Femur (tissue), 1 donor: ENCODE data around the gene CLEC1A.

Source experiments
- DNase-seq: peaks from one replicate; pipeline ENCODE4 v3.0.0-alpha.2; 2017

CLEC1A gene

DNA sequence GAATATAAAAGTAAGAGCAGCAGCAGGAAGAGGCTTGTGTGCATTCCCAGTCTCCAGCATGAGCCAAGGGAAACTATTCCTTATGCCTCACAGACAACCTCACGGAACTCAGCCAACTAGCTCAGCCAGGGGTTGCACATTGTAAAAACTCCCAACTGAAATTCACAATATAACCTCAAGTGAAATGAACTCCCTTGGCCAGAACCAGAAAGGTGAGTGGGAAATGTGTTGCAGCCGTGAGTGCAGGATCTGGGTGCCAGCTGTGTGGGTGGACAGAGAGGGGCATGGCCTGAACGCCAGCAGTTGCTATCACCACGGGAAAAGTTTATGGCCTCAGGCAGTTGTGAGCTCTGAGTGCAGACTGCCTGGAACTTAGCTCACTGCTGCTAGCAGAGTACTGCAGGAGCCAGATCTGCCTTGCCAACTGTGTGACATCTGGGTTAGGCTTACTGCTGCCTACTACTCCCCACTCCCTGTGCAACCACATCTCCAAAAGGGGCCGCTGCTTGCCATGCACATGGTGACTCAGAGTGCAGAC is 2.3 kb upstream of the CLEC1A start:
- peak; percentile 83 for DNase-seq

DNA sequence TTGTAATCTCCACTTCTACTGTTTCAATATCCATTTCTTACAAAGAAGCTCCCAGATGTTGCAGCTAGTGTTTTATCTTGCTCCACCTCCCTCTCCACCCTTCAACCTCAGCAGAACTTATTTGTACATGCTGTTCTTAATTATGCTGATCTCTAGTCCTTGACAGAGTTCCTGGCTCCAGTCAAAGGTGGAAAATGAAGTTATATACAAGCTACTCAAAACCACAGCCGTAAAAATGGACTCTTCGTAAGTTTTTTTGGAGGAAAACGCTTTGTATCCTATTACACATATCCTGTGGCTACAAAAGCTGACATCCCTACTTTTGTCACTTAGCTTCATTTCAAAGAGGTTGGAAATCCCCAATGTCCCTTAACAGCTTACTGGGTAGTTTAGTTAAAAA is 1.3 kb downstream of the CLEC1A start:
- DNase-seq, result no peak

DNA sequence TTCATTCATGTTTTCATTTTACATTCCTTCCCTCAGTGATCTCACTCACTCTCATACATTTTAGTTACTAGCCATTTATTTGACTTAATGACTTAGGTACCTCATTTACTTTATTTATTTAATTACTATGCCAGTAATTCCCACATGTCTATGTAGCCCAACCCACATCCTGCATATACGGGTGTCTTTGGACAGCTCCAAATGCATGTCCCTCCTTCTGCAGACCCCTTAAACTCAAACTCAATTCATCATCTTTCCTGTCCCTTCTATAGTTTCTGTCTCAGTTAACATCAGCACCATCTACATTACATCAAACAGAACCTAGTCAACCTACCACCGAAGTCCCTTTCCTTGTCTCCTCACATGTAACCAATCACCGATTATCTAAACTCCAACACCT is 2.8 kb downstream of the CLEC1A start:
- no peak for DNase-seq

DNA sequence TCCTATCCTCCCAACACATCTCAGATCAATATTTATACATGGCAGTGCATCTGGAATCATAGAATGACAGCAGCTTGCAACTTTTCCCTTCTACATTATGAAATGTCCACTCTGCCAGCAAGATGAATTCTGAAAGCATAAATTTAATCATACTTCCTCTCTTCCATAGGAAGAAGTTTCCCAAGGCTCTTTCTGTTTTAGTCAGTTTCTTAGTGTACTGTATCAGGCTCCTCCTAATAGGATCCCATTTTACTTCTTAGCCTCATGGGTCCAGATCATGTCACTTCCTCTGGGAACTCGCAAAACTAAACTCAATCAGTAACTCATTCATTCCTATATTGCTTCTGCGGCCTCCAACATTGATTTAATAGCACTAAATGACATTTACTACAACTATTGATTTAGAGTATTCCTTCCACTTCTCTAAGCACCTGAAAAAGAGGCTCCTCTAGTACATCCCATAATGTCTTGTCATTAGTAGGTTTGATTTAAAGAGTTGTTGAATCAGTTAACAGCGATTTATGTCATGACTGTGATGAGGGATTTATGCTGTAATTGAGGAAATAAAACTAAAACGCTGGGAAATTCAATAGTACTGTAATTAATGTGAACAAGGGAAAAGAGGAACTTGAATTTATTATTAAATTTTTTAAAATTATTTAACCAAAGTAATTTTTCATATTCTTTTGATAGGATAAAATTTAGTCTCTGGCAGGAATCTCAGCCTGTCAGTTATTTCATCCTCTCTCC is 4.0 kb downstream of the CLEC1A start:
- no peak for DNase-seq

DNA sequence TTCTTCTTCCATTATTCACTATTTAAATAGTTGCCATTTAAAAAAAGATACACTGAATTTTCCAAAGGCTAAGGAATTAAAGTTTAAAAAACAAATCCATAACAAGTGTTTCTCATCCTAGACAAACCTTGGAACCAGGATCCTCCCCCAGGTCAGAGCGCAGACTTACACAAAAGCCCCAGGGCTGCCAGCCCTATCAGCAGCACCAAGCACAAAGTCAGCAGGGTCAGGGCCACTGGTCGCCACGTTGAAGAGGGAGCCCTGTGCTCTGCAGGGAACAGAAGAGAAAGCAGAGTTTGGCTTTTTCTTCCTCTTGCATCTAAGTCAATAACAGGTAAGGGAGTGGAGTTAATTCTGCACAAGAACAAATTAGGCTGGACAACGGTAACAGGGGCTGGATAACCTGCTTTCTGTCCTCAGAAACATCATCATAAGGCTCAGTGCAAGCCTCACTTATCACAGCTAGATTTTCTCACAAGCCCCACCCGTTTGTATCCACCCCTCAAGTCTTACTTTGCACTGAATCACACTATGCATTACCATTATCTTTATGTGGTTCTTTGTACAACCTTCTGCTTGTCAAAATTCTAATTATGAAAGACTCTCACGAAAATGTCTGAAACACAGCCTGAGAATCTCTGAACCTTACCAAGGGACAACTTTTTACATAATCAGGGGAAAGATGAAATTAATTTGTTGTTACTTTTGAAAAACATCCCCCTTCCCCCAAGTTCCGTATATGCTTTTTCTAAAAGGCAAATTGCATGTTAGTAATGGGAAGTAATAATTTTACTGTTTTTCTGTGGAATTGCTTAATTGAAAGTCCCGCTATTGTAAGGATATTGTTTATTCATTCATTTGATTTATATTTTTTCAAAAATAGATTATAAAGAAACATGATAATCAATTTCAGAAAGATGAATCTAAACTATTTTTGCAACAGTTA is 9.6 kb downstream of the CLEC1A start:
- no peak for DNase-seq

- DNase-seq, result no peak
Measured at GRCh38 chr12:10088031-10088430, 10.8 kb downstream of the CLEC1A start.

DNA sequence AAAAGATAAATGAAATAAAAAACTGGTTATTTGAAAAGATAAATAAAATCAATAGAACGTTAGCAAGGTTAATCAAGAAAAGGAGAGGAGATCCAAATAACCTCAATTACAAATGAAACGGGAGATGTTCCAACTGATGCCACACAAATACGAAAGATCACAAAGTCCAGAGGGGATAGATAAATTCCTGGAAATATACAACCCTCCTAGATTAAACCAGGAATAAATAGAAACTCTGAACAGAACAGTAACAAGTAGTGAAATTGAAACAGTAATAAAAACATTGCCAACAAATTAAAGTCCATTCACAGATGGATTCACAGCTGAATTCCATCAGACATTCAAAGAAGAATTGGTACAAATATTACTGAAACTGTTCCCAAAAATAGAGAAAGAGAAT is 12.4 kb downstream of the CLEC1A start:
- DNase-seq, result no peak

- DNase-seq, result no peak
Measured at GRCh38 chr12:10084733-10085132, 14.1 kb downstream of the CLEC1A start.

GRCh38 chr12:10082117-10082874 is 16.5 kb downstream of the CLEC1A start:
- DNase-seq, result no peak

DNA sequence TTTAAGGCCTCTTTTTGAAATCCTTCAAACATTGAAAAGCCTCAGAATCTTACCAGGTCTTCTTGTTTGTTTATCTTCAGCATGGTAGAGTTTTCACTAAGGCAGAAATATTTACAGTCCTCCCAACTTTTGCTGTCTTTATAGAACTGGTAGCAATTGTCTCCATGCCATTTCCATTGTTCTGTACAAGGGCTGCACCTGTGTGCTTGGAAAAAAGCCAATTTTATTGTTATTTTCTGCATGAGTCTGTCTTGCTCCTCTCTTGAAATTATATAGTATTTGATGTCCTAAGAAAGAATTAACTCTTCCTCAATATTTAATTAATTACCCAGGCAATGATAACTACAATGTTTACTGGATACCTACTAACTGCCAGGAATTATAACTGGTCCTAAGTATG is 23.3 kb downstream of the CLEC1A start:
- DNase-seq, result no peak

DNA sequence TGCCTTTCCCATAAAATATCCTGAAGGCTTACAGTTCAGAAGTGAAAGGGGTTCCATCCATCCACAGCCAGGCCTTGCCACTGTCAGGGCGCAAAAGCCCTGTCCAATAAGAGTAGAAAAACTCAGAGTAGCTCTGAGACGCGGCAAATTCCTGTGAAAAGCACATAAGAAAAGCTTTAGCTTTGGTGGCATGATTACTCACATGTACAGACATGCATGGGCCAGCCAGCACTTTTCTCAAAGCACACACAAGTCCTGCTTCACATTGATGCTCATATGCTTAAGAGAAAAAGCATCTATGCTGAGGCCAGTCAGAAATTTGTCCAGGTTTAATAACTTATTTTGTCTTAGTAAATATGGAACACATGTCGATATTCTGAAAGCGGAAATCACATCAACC is 25.5 kb downstream of the CLEC1A start:
- DNase-seq, result no peak

DNA sequence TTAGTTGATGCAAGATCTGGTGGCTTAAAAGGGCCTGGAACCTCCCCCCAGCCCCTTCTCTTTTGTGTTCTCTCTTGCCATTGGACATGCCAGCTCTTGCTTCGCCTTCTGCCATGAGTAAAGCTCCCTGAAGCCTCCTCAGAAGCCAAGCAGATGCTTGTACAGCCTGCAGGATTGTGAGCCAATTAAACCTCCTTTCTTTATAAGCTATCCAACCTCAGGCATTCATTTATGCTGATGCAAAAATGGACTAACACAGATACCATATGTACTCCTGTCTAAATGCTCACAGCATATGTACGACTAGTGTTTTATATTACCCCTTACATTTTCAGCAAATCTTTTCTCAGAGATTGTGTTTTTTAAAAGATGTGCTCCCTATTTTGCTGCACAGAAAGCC is 26.7 kb downstream of the CLEC1A start:
- no peak for DNase-seq

- no peak for DNase-seq
Measured at GRCh38 chr12:10070380-10070779, 28.4 kb downstream of the CLEC1A start.

- no peak for DNase-seq
Measured at GRCh38 chr12:10069976-10070375, 28.8 kb downstream of the CLEC1A start.

- DNase-seq, result no peak
Measured at GRCh38 chr12:10069099-10069498, 29.7 kb downstream of the CLEC1A start.

GRCh38 chr12:10068644-10069043 is 30.1 kb downstream of the CLEC1A start:
- no peak for DNase-seq

DNA sequence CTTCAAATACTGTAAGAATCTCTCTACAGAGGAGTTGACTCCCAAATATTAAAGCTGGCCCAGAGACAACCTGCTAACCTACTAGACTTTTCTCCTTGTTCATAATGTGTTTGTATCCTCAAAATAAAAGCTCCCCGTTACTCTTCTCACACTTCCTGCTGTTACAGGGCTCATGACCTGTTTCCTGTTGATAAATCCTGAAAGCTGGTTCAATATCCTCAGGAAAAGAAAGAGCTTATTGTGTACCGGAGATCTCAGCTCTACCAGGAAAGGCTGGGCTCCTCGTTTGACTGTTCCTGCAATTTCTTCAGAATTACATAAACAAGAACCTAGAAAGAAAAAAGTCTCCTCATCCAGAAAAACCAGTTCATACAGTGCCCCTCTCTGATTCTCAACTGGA is 30.8 kb downstream of the CLEC1A start:
- no peak for DNase-seq

DNA sequence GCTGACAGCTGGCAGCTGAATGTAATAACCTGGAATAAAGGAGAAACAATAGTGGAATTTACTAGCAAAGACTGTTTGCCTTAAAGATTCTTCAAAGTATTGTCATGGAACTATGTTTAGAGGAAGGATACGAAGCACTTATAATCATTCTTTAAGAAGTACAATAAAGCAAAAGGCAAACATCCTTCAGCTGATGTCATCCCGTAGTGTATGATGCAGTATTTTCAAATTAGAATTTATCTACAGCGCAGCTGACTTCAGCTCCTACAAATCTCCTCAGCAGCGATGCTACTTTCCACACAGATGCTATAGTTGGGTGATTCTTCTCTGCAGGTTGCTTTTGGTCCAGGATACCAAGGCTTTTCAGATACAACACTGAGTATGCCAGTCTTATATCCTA is 31.5 kb downstream of the CLEC1A start:
- no peak for DNase-seq

DNA sequence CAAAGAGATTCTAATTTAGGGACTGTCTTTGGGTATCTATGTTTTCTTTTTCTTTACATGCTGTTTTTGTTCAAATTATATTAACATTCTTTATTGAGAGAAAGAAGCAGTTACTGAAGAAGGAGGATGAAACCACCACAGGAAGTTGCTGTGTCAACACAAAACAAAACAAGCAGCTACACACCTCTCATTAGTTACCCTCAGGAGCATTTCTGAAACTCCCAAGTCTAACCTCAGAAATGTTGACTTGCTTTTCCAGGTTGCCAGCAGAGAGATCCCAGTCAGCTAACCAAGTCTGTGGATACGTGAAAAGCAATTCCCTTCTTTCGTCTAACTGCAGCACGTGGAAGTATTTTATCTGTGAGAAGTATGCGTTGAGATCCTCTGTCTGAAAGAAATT is 33.5 kb downstream of the CLEC1A start:
- DNase-seq, result no peak

- DNase-seq, result no peak
Measured at GRCh38 chr12:10058387-10058786, 40.4 kb downstream of the CLEC1A start.

DNA sequence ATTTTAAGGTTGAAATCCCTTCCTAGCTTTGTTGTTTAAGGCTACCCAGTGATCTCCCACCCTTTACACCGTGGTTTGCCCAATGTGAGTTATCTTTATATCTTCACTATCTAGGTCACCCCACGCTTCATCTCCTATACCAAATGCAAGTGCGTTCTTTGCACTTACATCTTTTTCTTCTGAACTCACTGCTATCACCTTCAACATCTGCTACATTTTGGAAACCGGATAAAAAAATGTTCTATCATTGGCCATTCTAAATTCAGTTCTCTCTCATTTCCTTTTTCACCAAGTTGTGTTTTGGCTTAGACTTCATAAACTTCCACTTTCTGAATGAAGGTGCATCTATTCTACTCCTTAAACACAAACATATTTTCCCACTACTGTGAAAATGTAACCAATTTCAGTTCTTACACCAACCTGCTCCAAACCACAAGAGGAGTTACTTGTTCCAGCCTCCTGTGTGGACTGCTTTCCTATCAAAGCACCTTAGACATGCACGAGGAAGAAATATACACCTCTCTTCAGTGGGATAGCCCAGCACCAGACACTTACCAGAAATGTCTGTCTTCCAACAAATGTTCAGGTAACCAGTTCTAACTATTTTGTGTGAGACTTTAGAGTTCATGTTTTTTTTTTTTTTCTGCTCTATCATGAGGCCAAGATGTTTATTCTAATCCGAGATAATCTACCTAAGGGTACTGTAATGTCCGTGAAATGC is 46.4 kb downstream of the CLEC1A start:
- DNase-seq, result no peak

DNA sequence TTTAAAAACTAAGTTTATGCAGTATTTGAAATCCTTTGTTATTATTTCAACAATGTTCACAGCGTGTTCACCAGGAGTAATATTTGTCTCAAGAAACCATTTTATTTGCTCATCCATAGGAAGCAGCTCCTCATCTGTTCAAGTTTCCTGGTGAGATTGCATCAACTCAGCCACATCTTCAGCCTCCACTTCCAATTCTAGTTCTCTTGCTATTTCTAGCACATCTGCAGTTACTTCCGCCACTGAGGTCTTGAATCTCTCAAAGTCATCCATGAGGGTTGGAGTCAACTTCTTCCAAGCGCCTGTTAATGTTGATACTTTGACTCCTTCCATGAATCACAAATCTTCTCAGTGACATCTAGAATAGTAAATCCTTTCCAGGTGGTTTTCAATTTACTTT is 50.3 kb downstream of the CLEC1A start:
- no peak for DNase-seq
